GM21526 (cell line): ENCODE measurements around the gene MELTF.

Experiments used
- ATAC-seq: cut with Tn5 transposase; IDR thresholded peaks from one replicate; pipeline ENCODE4 v1.9.1; 2021; ENCODE audit warnings: moderate library complexity; ENCODE audit not compliant: unreplicated experiment, low FRiP score

MELTF gene

GRCh38 chr3:196969660-196970546, 59.7 kb downstream of the MELTF start:
- peak; percentile 47 for ATAC-seq

DNA sequence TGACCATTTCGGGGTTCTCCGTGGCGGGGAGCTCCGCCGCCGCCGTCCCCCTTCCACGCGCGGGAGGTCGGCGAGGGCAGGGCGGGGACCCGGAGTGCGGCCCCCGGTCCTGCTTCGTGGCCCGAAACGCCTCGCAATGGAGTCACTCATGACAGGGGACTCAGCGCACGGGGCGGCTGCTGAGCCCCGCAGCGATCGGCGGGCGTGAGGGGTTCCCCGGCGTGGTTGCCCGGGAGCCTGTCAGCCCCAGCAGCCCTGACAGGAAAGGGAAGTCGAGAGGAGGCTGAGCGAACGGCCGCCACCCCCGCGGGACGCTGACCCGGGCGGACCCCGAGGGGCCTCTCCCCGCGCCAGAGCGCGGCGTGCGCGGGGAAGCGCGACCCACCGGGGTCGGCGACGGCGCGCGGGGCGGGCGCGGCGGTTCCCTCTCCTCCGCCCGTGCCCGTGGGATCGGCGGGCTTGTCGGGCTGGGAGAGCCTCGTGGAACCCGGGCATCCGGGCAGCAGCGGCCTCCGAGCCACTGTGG, 60.4 kb downstream of the MELTF start:
- peak; percentile 44 for ATAC-seq

GRCh38 chr3:196968233-196969133, 61.1 kb downstream of the MELTF start, which contains the start of gene PIGZ:
PIGZ (minus strand) TSS chr3:196968833; CDS start chr3:196952031, 16,802 bp downstream.
- peak; percentile 63 for ATAC-seq

- no peak for ATAC-seq
Observed at GRCh38 chr3:196967412-196968232, 62.0 kb downstream of the MELTF start.

DNA sequence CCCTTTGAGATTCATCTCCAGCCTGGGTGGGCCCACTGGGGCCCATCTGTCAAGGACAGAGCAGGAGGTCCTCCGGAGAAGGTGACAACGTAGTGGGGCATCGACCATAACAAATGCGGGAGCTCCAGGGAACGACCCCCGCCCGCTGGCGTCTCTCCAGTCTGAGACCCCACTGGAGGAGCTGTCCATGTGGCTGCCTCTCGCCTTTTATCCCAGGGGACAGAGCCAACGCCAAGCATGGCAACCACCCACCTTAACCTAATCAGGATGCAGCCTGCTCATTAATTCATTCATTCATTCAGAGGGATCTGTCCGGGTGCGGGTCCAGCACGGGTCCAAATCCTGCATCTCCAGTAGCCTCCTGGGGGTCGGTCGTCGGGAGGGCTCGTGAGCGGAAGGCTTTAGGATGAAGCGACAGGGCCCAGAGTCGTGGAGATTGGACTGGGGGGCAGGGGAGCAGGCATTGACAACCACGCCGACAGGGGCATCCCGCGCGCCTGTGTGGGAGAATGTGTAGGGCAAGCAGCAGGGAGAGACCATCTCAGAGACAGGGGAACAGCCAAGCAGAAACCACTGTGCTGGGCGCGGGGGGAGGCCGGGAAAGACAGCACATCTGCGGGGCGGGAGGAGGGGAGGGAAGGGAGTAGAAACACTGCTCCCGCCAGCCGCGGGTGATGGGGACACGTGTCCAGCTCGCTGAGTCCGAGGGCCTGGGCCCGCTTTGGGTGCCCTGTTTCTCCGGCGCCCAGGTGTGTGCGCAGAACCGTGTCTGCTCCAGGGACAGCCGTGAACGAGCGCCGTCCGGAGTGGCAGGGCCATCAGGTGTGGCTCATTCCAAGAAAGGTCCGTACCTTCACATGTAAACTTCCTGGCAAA, 62.9 kb downstream of the MELTF start:
- ATAC-seq: no peak

GRCh38 chr3:196965804-196966173, 63.8 kb downstream of the MELTF start:
- no peak for ATAC-seq

GRCh38 chr3:196965112-196965803, 64.4 kb downstream of the MELTF start:
- ATAC-seq: no peak

- ATAC-seq: no peak
Observed at GRCh38 chr3:196963631-196963953, 66.0 kb downstream of the MELTF start.

GRCh38 chr3:196962930-196963630, 66.5 kb downstream of the MELTF start:
- ATAC-seq: no peak

DNA sequence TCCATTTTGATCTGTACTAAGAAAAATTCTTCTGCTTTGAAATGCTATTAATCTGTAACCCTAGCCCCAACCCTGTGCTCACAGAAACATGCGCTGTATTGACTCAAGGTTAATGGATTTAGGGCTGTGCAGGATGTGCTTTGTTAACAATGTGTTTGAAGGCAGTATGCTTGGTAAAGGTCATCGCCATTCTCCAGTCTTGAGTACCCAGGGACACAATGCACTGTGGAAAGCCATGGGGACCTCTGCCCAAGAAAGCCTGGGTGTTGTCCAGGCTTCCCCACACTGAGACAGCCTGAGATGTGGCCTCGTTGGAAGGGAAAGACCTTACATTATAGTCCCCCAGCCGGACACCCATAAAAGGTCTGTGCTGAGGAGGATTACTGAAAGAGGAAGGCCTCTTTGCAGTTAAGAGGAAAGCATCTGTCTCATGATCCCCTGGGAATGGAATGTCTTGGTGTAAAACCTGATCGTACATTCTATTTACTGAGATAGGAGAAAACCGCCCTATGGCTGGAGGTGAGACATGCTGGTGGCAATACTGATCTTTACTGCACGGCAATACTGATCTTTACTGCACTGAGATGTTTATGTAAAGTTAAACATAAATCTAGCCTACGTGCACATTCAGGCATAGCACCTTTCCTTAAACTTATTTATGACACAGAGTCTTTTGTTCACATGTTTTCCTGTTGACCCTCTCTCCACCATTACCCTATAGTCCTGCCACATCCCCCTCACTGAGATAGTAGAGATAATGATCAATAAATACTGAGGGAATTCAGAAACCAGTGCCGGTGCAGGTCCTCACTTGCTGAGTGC, 67.3 kb downstream of the MELTF start:
- no peak for ATAC-seq

GRCh38 chr3:196954832-196955231, 74.8 kb downstream of the MELTF start:
- ATAC-seq: no peak
